ENCODE results near the gene RAB38. TPM values are rescaled to one million over a fixed set of nuclear protein-coding genes. Genes with fewer than 3 reads are reported as not detected.

RAB38 gene
- total RNA-seq, 1 donor from 2014 or later, result 0.24 TPM

GRCh38 chr11:88087337-88087736, 87.9 kb downstream of the RAB38 start:
- Mint-ChIP-seq H3K27ac (no peak overlapping the region), H3K9me3 (no peaks in the 10 kb centered on the region), H3K4me3 (no peak overlapping the region), H3K27me3 (no peaks in the 10 kb centered on the region), H3K4me1 (no peaks in the 10 kb centered on the region), H3K36me3 (ENCODE audit: low read depth) (no peaks in the 10 kb centered on the region)
- intact Hi-C loops (cut with micrococcal nuclease), result no loop called here
- POLR2A ChIA-PET, result no interaction called here
- TF ChIP-seq, protein P1, sequence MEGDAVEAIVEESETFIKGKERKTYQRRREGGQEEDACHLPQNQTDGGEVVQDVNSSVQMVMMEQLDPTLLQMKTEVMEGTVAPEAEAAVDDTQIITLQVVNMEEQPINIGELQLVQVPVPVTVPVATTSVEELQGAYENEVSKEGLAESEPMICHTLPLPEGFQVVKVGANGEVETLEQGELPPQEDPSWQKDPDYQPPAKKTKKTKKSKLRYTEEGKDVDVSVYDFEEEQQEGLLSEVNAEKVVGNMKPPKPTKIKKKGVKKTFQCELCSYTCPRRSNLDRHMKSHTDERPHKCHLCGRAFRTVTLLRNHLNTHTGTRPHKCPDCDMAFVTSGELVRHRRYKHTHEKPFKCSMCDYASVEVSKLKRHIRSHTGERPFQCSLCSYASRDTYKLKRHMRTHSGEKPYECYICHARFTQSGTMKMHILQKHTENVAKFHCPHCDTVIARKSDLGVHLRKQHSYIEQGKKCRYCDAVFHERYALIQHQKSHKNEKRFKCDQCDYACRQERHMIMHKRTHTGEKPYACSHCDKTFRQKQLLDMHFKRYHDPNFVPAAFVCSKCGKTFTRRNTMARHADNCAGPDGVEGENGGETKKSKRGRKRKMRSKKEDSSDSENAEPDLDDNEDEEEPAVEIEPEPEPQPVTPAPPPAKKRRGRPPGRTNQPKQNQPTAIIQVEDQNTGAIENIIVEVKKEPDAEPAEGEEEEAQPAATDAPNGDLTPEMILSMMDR (IDR thresholded peaks at IDR 0.05), result no peak
- CTCF ChIA-PET, result no interaction called here
- DNase-seq (no peak), ATAC-seq (ENCODE audit: low read depth) (no peak)

DNA sequence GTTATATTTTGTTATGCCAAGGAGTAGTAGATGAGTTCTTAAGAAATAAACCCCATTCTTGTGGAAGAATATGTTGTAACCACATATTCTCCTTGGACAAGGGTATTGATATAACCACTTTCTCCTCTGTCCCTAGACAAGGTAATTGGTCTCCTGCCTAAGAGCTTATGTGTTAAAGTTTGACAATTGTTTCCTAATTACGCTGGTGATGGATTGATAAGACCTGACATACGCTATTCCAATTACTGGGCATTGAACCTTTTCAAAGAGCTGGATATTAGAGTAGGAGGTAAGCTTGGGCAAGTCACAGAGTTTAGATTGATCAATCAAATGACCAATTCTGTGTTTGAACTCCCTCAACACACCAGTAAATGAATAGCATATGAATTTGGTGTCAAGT, 88.9 kb downstream of the RAB38 start:
- POLR2A ChIA-PET, result no interaction called here
- DNase-seq (no peak), ATAC-seq (ENCODE audit: low read depth) (no peak)
- CTCF ChIA-PET, result no interaction called here
- H3K4me3 Mint-ChIP-seq, result no peak overlapping the region
- H3K27ac Mint-ChIP-seq, result no peak overlapping the region
- no peaks in the 10 kb centered on the region for H3K27me3 Mint-ChIP-seq
- TF ChIP-seq, protein P1 (IDR thresholded peaks at IDR 0.05), result no peak
- H3K9me3 Mint-ChIP-seq, result no peaks in the 10 kb centered on the region
- no peaks in the 10 kb centered on the region for H3K36me3 Mint-ChIP-seq (ENCODE audit: low read depth)
- H3K4me1 Mint-ChIP-seq, result no peaks in the 10 kb centered on the region
- intact Hi-C loops (cut with micrococcal nuclease), result no loop called here

GRCh38 chr11:88070437-88070836, 104.8 kb downstream of the RAB38 start:
- no peak for ATAC-seq (ENCODE audit: low read depth)

DNA sequence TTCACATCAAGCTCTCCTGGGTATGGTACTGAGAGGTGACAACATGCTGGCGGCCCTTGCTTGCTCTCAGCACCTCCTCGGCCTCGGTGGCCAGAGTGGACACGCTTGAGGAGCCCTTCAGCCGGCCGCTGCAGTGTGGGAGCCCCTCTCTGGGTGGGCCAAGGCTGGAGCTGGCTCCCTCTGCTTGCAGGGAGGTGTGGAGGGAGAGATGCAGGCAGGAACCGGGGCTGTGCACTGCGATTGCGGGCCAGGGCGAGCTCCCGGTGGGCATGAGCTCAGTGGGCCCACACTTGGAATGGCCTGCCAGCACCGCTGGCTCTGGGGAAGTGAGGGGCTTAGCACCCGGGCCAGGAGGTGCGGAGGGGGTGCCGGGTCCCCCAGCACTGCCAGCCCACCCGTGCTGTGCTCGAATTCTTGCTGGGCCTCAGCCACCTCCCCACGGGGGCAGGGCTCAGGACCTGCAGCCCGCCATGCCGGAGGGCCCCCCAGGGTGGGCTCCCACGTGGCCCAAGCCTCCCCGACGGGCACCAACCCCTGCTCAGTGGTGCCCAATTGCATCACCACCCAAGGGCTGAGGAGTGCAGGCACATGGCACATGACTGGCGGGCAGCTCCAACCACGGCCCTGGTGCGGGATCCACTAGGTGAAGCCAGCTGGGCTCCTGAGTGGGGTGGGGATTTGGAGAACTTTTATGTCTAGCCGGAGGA, 106.2 kb downstream of the RAB38 start:
- Mint-ChIP-seq H3K27me3 (no peaks in the 10 kb centered on the region), H3K4me1 (no peaks in the 10 kb centered on the region), H3K36me3 (ENCODE audit: low read depth) (no peaks in the 10 kb centered on the region), H3K4me3 (no peak overlapping the region), H3K27ac (no peak overlapping the region), H3K9me3 (no peaks in the 10 kb centered on the region)
- intact Hi-C loops (cut with micrococcal nuclease), result no loop called here
- no peak for ATAC-seq (ENCODE audit: low read depth)
- no peak for DNase-seq
- ChIA-PET POLR2A (no interaction called here), CTCF (no interaction called here)
- TF ChIP-seq, protein P1 (IDR thresholded peaks at IDR 0.05), result no peak

More at GRCh38 chr11:88070437-88070836, 104.8 kb downstream of the RAB38 start:
- Mint-ChIP-seq H3K4me3 (no peak overlapping the region), H3K27me3 (no peaks in the 10 kb centered on the region), H3K9me3 (no peaks in the 10 kb centered on the region), H3K27ac (no peak overlapping the region), H3K36me3 (ENCODE audit: low read depth) (no peaks in the 10 kb centered on the region), H3K4me1 (no peaks in the 10 kb centered on the region)
- intact Hi-C loops (cut with micrococcal nuclease), result no loop called here
- no peak for DNase-seq
- TF ChIP-seq, protein P1 (IDR thresholded peaks at IDR 0.05), result no peak
- ChIA-PET CTCF (no interaction called here), POLR2A (no interaction called here)

GRCh38 chr11:88066090-88066489, 109.2 kb downstream of the RAB38 start:
- ATAC-seq (ENCODE audit: low read depth) (no peak), DNase-seq (no peak)
- Mint-ChIP-seq H3K36me3 (ENCODE audit: low read depth) (no peaks in the 10 kb centered on the region), H3K9me3 (no peaks in the 10 kb centered on the region), H3K4me3 (no peak overlapping the region), H3K27ac (no peak overlapping the region), H3K27me3 (no peaks in the 10 kb centered on the region), H3K4me1 (no peaks in the 10 kb centered on the region)
- ChIA-PET POLR2A (no interaction called here), CTCF (no interaction called here)
- intact Hi-C loops (cut with micrococcal nuclease), result no loop called here
- TF ChIP-seq, protein P1 (IDR thresholded peaks at IDR 0.05), result no peak
